GM19438 (cell line): Measurements from ENCODE around the gene B3GAT1.
"Not testable (repeated sequence)": the region's sequence is repeated elsewhere in the genome, so short reads cannot be mapped to it uniquely, and the experiment has no call there.

Experiments used
- ATAC-seq: cut with Tn5 transposase; IDR thresholded peaks from one replicate; pipeline ENCODE4 v1.9.1; 2021; ENCODE audit warnings: low read depth; ENCODE audit not compliant: unreplicated experiment

The B3GAT1 gene

DNA sequence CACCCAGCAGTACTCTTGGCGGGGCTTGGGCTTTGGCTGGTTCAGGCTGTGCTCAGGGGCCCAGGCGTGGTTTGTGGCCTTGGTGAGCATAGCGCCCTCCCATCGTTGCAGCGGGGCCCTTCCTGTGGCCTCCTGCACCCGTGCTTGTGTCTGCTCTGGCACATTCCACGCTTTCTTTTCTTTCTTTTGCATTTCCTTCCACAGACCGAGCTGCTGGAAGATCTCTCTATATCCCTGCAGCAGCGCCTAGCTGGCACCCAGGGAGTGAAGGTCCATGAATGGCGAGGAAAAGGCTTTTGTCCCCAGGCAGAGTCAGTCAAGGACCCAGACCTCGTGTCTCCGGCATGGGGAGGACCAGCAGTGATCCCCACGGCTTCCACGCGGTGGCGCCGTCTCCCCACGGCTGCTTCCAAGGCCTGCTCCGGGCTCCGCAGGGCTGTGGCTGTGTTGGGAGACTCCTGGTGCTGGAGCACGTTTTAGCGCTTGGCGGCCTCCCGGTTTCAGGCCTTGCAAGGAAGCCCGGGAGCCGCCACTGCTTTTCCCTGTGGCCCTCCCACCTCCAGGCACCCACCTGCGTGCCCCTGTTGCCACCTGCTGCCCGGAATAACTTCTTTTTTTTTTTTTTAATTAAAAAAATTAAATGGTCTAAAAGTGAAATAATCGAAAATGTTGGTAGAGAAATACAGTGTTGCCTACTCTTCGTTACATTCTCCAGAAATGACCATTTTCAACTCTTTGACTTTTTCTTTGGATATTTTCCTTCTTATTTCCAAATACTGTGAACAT is 51.8 kb downstream of the B3GAT1 start:
- peak; percentile 92 for ATAC-seq

DNA sequence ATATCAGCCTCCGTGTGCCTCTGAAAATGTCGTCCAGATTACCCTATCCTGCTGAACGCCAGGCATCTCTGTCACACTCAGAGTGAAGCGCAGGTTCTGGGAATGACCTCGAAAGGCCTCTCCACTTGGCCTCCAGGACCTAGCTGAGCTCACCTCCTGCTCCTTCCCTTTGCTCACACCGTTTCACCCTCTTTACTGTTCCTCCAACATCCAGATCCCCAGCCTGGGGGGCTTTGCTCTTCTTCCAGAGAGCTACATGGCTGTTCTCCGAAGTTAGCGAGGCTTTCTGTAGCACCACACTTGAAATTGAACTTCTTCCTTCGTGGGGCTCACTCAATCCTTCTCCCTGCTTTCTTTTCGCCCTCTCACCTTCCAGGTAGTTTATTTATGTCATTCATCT is 52.4 kb downstream of the B3GAT1 start:
- ATAC-seq = no peak

DNA sequence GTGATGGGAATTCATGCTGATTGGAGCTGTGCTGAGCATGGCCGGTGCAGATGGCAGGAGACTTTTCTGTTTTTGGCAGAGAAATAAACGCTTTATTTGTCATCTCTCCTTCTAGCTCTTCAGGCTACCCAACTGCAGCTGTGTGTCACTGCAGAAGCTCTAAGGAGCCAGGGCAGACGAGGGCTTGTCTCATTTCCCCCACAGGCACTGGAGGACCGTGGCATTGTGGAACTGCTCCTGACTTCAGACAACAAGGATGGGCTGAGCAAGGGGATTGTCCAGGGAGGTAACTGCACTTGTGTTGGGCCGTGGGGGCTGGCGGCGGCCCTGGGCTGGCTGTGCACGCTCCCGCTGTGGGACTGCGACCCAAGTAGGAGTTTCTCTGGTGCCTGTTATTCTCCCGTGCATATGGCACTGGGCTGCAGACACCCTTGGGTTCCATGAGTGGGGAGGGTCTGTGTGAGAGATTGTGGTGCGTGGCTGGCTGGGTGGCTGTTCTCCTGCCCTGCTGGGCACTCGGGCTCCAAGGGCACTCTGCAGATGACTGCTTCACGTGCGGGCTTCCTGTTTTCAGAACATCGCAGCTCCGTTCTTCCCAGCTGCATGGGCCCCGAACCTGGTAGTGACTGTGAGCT is 53.1 kb downstream of the B3GAT1 start:
- ATAC-seq = no peak

DNA sequence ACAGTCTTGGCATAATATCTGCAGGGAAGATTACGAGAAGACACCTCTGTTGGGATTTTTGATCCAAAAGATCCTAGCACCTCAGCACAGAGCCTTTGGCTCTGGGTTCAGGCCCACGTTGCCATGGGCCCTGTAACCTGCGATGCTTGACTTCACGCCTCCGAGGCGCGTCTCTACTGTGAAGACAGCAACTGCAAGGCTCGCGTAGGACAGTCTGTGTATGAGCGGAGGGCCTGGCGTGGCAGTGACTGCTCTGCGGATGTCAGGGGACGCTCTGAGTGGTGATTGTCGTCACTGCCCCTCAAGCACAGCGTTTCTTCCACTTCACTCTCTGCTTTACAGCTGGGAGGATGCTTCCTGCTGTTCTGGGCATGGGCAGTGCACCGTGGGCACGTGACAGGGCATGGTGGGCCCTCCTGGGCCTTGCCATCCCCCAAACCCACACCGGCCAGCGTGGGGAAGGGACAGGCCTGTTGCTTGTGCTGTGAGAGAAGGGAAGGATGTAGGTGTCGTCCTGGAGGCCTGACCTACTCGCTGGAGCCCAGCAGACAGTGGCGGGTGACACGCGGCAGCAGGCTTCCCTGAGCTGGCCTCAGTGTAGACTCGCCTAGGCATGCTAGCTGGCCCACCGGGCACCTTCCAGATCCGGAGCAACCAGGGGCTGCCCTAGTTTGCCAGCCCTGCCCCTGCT is 53.7 kb downstream of the B3GAT1 start:
- no peak for ATAC-seq

DNA sequence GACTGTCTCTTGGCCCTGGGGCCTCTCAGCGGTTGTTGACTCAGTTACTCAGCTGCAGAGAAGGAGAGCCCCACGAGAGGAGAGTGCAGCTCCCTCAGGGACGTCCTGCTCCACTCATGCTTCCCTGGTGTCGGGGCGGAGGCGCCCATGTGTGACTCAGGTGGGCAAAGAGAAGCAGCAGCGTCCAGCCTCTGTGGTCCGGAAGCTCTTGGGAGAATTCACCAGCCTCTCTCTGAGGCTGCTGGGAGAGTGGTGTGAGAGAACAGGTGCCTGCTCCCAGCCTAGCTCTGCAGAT is 54.5 kb downstream of the B3GAT1 start:
- ATAC-seq = no peak

DNA sequence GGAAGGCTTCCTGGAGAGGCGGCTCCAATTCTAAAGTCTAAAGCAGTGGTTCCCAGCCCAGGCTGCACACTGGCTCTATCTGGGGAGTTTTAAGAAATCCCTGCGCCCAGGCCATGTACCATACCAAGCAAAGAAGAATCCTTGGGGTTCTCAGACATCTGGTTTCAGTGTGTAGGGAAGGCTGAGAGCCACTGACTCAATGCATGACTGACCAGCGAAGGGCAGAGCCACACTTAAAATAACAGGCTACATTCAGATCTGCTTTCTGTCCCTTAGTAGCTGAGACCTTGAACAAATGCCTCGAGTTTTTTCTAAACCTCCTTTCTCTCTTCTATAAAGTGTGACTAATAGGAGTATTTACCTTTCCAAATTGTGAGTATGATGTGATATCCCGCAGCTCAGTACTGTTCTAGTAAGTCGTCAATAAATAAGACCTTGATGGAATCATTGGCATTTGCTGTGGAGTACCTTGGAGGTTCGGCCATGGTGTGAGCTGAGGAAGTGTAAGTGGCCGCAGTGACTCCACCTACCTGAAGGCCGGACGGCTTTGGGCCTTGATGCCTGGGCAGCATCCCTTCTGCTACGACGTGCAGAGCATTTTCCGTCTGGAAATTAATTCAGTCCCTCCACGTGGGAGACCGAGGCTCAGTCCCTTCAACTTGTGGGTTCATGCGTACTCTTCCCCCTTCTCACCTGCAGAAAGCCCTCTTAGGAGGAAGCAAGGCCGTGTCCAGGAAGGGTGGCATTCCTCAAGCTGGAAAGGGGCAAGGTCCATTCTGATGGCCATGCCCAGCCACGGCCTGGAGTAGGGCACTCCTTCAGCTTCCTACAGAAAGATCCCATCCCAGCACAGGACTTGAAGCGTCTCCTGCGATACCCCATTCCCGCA is 55.1 kb downstream of the B3GAT1 start:
- no peak for ATAC-seq

DNA sequence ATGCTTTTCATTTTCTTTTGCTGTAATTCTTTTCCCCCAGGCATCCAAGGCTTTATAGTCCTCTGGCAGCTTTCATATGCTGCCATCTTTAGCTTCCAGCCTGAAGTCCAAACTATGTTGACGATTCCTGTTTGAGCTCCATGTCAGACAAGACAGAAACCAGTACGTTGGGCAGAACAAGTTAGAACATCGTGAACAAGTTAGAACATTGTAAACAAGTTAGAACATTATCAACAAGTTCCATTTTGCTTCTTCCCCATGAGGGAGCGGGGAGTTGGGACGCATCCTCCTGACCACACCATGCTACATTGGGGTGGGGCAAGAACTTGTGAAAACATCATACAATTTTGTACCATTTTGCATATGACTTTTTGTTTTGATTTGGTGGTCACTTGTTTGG is 56.4 kb downstream of the B3GAT1 start:
- no peak for ATAC-seq

DNA sequence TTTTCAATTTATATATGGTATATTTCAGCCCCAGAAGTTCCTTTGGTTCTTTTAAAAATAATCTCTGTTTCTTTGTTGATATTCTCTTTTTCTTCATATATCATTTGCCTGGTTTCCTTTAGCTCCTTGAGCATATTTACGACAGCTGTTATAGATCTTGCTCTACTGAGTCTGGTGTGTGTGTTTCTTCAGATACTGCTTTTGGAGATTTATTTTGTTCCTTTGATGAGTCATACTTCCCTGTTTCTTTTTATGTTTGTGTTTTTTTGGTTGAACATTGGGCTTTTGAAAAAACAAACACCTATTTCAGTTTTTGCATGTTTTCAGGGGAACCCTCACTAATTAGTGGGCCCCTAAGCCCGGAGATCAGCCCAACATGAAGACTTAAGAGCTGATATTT is 56.9 kb downstream of the B3GAT1 start:
- no peak for ATAC-seq

DNA sequence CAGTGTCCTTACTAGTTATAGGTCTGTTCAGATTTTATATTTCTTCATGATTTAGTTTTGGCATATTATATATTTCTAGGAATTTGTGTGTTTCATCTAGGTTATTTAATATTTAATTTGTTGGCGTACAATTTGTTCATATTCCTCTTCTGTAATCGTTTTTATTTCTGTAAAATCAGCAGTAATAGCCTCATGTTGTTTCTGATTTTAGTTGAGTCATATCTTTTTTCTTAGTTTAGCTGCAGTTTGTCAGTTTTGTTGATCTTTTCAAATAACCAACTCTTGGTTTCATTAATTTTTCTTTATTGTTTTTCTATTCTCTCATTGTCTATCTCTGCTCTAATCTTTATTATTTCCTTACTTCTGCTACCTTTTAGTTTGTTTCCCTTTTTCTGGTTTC is 59.9 kb downstream of the B3GAT1 start:
- ATAC-seq = no peak

DNA sequence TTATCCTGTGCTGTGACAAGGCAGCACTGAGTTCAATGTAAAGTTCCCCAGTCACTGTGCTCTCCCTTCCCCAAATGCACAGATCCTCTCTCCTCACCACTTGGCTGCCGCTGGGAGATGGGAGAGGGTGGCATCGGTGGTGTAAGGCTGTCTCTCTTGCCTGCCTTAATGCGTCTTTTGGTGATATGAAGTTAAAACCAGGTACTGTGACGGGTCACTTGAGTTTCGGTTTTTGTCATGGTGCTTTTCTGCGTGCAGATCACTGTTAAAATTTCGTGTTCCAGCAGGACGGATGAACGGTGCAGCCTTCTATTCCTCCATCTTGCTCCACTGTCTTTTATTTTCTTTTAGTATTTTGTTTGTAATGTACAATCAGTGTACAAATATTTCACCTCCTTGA is 61.7 kb downstream of the B3GAT1 start:
- ATAC-seq = no peak

DNA sequence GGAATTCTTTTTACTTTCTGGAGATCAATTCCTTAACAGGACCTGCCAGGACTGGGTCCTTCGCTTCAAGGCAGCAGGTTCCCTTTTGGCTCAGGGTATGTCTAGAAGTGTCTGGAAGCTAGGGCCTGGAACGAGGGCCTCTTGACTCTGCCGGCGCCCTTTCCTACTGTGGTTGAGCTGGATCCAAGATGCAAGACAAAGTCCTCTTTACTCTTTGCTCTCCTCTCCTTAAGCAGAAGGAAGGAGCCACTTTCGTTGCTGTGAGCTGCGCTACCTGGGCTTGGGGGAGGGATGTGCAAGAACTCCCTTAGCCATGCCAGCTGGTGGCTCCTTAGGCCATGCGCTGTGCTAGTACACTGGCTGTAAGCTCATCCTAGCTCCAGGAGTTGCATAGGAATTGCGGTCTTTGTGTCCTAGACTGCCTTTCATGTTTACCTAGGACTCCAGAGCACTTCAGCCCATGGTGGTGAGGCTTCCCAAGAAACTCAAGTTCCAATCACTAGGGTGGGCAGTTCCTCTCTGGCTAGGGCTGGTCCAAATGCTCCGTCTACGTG is 62.2 kb downstream of the B3GAT1 start:
- ATAC-seq = no peak

DNA sequence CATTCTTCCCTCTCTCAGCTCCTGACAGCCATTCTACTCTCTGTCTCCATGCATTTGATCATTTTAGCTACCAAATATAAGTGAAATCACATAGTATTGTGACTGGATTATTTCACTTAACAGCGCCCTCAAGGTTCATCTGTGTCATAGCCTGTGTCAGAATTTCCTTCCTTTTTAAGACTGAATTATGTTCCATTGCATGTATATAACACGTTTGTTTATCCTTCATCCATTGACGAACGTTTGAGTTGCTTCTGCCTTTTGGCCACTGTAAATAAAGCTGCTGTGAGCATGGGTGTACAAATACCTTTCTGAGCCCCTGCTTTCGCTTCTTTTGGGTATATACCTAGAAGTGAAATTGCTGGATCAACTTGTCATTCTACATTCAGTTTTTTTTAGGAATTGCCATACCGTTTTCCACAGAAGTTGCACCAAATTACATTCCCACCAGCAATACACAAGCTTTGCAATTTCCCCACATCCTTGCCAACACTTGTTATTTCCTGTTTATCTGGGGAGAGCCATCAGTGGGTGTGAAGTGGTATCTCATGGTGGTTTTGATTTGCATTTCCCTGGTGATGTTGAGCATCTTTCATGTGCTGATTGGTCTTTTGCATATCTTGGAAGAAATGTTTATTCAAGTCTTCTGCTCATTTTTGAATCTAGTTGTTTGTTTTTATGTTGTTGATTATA is 62.8 kb downstream of the B3GAT1 start:
- no peak for ATAC-seq

DNA sequence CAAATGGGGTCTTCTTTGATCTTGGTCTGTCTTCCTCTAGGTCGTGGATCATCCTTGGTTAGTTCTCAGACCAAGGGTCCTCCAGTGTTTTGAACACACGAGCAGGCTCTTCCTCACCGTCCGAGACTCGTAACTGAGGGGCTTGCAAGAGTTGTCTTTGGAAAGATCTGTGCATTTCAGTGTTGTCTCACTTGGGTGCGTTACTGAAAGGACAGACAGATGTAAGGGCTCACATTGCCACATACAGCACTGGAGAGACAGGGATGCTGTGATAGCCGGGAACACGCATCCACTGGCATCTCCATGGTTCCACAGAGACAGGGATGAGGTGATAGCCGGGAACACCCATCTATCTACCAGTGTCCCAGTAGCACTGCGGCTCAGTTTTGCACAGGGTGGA is 64.6 kb downstream of the B3GAT1 start:
- ATAC-seq = no peak

DNA sequence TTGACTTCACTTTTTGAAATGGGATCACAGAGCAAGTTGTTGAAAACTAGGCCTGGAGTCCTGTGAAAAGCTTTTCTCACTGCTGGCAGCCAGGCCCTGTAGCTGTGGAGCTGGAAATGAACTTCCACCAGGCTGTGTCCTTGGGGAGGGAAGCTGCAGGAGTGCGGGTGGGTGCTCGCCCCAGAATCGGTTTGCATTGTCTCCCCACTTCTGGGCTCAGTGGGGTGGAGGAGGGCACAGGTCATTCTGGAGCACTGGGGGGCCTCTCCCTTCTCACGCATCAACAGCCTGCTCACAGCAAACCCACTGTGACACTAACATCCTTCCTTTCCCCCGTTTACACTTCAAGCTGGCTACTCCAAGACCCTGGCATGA is 65.1 kb downstream of the B3GAT1 start:
- no peak for ATAC-seq

DNA sequence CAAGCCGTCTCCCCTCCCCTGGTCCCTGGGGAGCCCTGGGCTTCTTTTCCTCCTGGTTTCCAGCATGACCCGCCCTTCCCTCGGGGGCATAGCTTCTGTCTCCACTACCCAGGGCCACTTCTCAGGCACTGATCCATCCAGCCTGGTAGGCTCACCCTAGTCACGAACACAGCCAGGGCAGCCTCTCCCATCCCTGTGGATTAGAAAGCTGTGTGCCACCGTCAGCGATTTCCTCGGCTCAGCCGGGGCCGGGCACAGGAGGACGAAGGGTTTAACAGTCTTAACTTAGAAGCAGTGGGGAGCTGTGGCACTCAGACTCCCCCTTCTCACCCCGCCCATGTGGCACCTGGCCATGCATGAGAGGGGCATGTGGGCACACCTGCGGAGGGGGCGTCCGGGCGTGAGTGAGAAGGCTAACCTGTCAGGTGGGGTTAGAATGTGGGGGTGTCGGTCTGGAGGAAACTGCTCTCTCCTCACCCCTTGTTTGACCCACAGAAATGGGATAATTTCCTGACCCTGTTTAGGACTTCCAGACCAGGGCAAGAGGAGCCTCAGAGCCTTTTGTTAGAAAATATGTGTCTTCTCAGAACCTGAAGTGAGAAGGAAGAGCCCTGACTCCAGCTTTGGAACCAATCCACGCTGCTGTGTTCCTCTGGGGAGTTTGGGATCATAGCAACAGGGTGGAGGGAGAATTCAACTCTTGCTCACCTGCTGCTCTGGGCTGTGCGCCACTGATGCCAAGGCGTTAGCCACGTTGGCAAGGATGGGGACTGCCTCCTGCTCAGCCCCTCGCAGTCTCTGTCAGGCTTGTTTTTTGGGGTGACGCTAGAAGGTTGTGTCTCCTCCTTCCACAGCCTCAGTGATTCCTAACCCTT is 65.7 kb downstream of the B3GAT1 start:
- ATAC-seq = no peak

DNA sequence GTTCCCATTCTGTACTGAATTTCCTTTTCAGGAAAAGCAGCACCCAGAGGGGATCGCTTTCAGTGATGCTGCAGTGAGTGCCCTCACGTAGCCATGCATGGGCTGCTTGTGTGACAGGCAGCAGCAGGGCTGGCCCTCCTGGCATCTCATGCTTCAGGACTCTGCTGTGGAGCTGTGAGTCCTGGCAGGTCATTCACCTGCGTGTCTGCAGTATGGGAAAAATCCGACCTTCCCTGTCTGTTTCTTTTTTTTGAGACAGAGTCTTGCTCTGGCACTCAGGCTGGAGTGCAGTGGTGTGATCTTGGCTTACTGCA is 66.8 kb downstream of the B3GAT1 start:
- ATAC-seq = no peak

DNA sequence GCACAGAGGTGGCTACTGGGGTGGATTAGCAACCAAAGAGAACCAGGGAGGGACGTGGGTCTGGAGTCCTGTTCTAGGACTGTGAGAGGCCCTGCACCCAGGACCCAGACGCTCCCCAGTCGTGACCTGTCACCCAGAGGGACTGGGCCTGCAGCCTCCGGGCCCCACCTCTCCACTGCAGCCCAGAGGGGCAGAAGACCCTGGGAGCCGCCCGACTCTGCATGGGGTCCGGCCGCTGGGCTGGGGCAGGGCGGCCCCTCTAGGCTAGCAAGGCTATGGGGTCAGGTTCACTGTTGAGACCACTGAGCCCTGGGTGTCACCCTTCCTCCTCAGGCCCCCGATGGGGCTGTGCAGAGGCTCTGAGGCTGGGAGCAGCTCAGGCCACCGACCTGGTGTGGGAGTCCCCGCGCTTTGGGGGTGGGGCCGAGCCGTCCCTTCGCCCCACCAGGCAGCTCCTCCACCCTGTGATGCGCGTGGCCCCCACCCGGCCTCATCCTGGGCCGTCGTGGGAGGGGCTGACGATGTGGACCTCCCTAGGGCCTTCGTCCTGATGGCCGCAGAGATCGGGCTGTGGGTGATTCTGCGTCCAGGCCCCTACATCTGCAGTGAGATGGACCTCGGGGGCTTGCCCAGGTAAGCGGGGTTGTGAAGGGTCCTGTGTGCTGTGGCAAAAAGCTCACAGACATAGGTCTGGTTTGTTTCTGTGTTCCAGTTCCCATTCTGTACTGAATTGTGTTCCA is 67.4 kb downstream of the B3GAT1 start:
- not testable (repeated sequence) for ATAC-seq

DNA sequence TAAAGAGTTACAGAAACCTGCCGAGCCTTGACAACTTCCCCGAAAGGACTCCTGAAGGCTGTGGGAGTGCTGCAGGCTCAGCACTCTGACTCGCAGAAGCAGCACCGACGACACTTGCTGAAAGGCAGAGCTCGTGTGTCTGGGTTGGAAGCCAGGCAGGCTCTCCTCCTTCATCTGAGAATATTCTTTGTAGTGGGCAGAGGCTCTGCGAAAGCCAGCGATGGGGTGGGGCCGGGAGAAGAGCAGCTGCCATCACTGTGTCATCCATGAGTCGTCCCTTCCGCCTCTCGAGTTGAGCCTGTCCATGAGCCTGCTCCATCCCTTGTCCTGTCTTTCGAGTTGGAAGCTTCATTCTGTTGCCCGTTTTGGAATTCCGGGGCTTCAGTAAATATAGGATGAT is 68.4 kb downstream of the B3GAT1 start:
- ATAC-seq = no peak
